Ovary (tissue), 3 donors: ENCODE measurements around the gene ANO10.

ENCODE experiments used
- CTCF ChIP-seq, 3 donors: fragments of 450-650 bp in 2 of 3; fragments of 200-600 bp in 1 of 3; IDR thresholded peaks; one replicate each; pipeline versions ENCODE4 v1.5.1 to v1.8.0; 2016 to 2022; ENCODE audit warnings: antibody characterized with exemption in 3 of 3, mild to moderate bottlenecking in 1 of 3
- EP300 ChIP-seq: sonication (generic); formaldehyde crosslinking; IDR thresholded peaks from one replicate; pipeline ENCODE4 v1.6.1; 2017; ENCODE audit warnings: antibody characterized with exemption
- POLR2A ChIP-seq: fragments of 450-650 bp; IDR thresholded peaks from one replicate; pipeline ENCODE4 v1.6.1; 2017; ENCODE audit warnings: antibody characterized with exemption, mild to moderate bottlenecking, moderate library complexity
- donor health status: DM: no; HTN: no; CAD: no.

- no peak for TF ChIP-seq CTCF (IDR thresholded peaks at IDR 0.05)
- TF ChIP-seq POLR2A, result no peak
- TF ChIP-seq EP300, result no peak
Measured at GRCh38 chr3:43489930-43490329, 131.9 kb downstream of the ANO10 start.
